H9 (cell line): Measurements from ENCODE around the gene NEUROD1. TPM values are rescaled to one million over a fixed set of nuclear protein-coding genes. Genes with fewer than 3 reads are reported as not detected.

ENCODE experiments used
- DNase-seq: peaks from one replicate; pipeline ENCODE4 v3.0.0-alpha.2; 2017
- H2AFZ ChIP-seq: one replicate; pipeline ENCODE4 v1.6.1; 2013; ENCODE audit warnings: mild to moderate bottlenecking, low read length, control low read depth, moderate library complexity
- H2AK5ac ChIP-seq: 2 replicates; pipeline ENCODE4 v1.6.1; 2013; ENCODE audit warnings: low read length, control low read depth, mixed read lengths; ENCODE audit not compliant: insufficient read length
- H2BK120ac ChIP-seq: one replicate; pipeline ENCODE4 v1.6.1; 2013; ENCODE audit warnings: low read depth, mild to moderate bottlenecking, low read length, control low read depth, inconsistent platforms; ENCODE audit not compliant: poor library complexity, severe bottlenecking
- H2BK12ac ChIP-seq: 2 replicates; pipeline ENCODE4 v1.6.1; 2013; ENCODE audit warnings: low read length, control low read depth, mixed read lengths, low read depth; ENCODE audit not compliant: insufficient read length
- H2BK15ac ChIP-seq: 2 replicates; pipeline ENCODE4 v1.6.1; 2013; ENCODE audit warnings: low read depth, low read length, control low read depth
- H2BK20ac ChIP-seq: one replicate; pipeline ENCODE4 v1.6.1; 2013; ENCODE audit warnings: low read depth, mild to moderate bottlenecking, low read length, control low read depth, inconsistent platforms; ENCODE audit not compliant: poor library complexity, severe bottlenecking
- H2BK5ac ChIP-seq: 2 replicates; pipeline ENCODE4 v1.6.1; 2013; ENCODE audit warnings: low read length, control low read depth, mixed read lengths; ENCODE audit not compliant: insufficient read length
- H3K14ac ChIP-seq: 2 replicates; pipeline ENCODE4 v1.6.1; 2013; ENCODE audit warnings: low read length, control low read depth; ENCODE audit not compliant: insufficient read depth
- H3K18ac ChIP-seq: 2 replicates; pipeline ENCODE4 v1.6.1; 2013; ENCODE audit warnings: low read depth, mild to moderate bottlenecking, mixed read lengths, low read length, control low read depth; ENCODE audit not compliant: insufficient read length
- H3K23ac ChIP-seq: 2 replicates; pipeline ENCODE4 v1.6.1; 2013; ENCODE audit warnings: low read length, control low read depth, mixed read lengths, low read depth; ENCODE audit not compliant: insufficient read length
- H3K23me2 ChIP-seq: 2 replicates; pipeline ENCODE4 v1.6.1; 2013; ENCODE audit warnings: low read depth, mild to moderate bottlenecking, mixed read lengths, low read length, control low read depth; ENCODE audit not compliant: insufficient read length, poor library complexity, severe bottlenecking
- H3K27ac ChIP-seq: 2 replicates; pipeline ENCODE4 v1.5.1; 2013; ENCODE audit warnings: low read length, control low read depth, mixed read lengths, low read depth; ENCODE audit not compliant: insufficient read length
- H3K27me3 ChIP-seq: 2 replicates; pipeline ENCODE4 v1.6.1; 2013; ENCODE audit warnings: low read length, control low read depth, inconsistent platforms; ENCODE audit not compliant: insufficient read depth
- H3K4ac ChIP-seq: 2 replicates; pipeline ENCODE4 v1.6.1; 2013; ENCODE audit warnings: low read depth, mild to moderate bottlenecking, control low read depth, inconsistent platforms, low read length, moderate library complexity
- H3K4me1 ChIP-seq: 2 replicates; pipeline ENCODE4 v1.6.1; 2013; ENCODE audit warnings: low read length, control low read depth, inconsistent platforms; ENCODE audit not compliant: insufficient read depth
- H3K4me2 ChIP-seq: 2 replicates; pipeline ENCODE4 v1.6.1; 2013; ENCODE audit warnings: low read length, control low read depth, mixed read lengths; ENCODE audit not compliant: insufficient read length, insufficient read depth
- H3K56ac ChIP-seq: 2 replicates; pipeline ENCODE4 v1.6.1; 2013; ENCODE audit warnings: low read depth, mild to moderate bottlenecking, mixed read lengths, low read length, control low read depth; ENCODE audit not compliant: insufficient read length
- H3K79me1 ChIP-seq: 2 replicates; pipeline ENCODE4 v1.6.1; 2013; ENCODE audit warnings: low read depth, mild to moderate bottlenecking, moderate library complexity, low read length, control low read depth, inconsistent platforms; ENCODE audit not compliant: insufficient read depth, poor library complexity, severe bottlenecking
- H3K79me2 ChIP-seq: 2 replicates; pipeline ENCODE4 v1.6.1; 2013; ENCODE audit warnings: low read length, control low read depth, inconsistent platforms; ENCODE audit not compliant: insufficient read depth
- H3K9ac ChIP-seq: 2 replicates; pipeline ENCODE4 v1.6.1; 2013; ENCODE audit warnings: low read length, control low read depth, mixed read lengths; ENCODE audit not compliant: insufficient read length; ENCODE audit errors: extremely low read depth
- H3K9me3 ChIP-seq: one replicate; pipeline ENCODE4 v1.6.1; 2013; ENCODE audit warnings: low read depth, low read length, inconsistent platforms; ENCODE audit not compliant: control insufficient read depth
- H3T11ph ChIP-seq: one replicate; pipeline ENCODE4 v1.6.1; 2013; ENCODE audit warnings: mild to moderate bottlenecking, low read length, control low read depth, inconsistent platforms
- H4K20me1 ChIP-seq: one replicate; pipeline ENCODE4 v1.6.1; 2013; ENCODE audit not compliant: control insufficient read depth, insufficient read length, insufficient read depth
- H4K5ac ChIP-seq: 2 replicates; pipeline ENCODE4 v1.6.1; 2013; ENCODE audit warnings: low read depth, mild to moderate bottlenecking, mixed read lengths, low read length, control low read depth; ENCODE audit not compliant: insufficient read length
- H4K8ac ChIP-seq: replicated peaks from 2 replicates; pipeline ENCODE4 v1.6.1; 2013; ENCODE audit warnings: low read length, control low read depth, mixed read lengths, low read depth; ENCODE audit not compliant: insufficient read length
- H4K91ac ChIP-seq: 2 replicates; pipeline ENCODE4 v1.6.1; 2013; ENCODE audit warnings: low read depth, mild to moderate bottlenecking, moderate library complexity, mixed read lengths, low read length, control low read depth; ENCODE audit not compliant: insufficient read length
- H3K27ac Mint-ChIP-seq, 3 experiments: 2 replicates in 2 of 3; 3 replicates in 1 of 3; pipeline ENCODE4 v1.8.0; 2020 to 2021; ENCODE audit warnings: mixed read lengths in 3 of 3, mild to moderate bottlenecking in 1 of 3, moderate library complexity in 1 of 3
- H3K27me3 Mint-ChIP-seq: 2 replicates; pipeline ENCODE4 v1.8.0; 2021; ENCODE audit warnings: low read depth, mild to moderate bottlenecking, moderate library complexity, mixed read lengths
- H3K36me3 Mint-ChIP-seq, 3 experiments: 2 replicates in 2 of 3; 3 replicates in 1 of 3; pipeline ENCODE4 v1.8.0; 2020 to 2021; ENCODE audit warnings: low read depth in 3 of 3, mixed read lengths in 3 of 3; ENCODE audit not compliant: insufficient read depth in 1 of 3
- H3K4me1 Mint-ChIP-seq, 2 experiments: 2 replicates each; pipeline ENCODE4 v1.8.0; 2020; ENCODE audit warnings: mixed read lengths in 2 of 2
- H3K4me3 Mint-ChIP-seq, 2 experiments: 2 replicates in 1 of 2; 3 replicates in 1 of 2; pipeline ENCODE4 v1.8.0; 2020 to 2021; ENCODE audit warnings: mild to moderate bottlenecking in 2 of 2, mixed read lengths in 2 of 2, moderate library complexity in 1 of 2
- H3K9me3 Mint-ChIP-seq, 2 experiments: 2 replicates in 1 of 2; 3 replicates in 1 of 2; pipeline ENCODE4 v1.8.0; 2020; ENCODE audit warnings: mild to moderate bottlenecking in 2 of 2, mixed read lengths in 2 of 2, moderate library complexity in 1 of 2
- CTCF ChIP-seq: fragments of 200-600 bp; sonication (generic); conservative IDR thresholded peaks from 3 replicates; pipeline ENCODE4 v1.8.0; 2021; ENCODE audit warnings: antibody characterized with exemption, mild to moderate bottlenecking
- total RNA-seq: library from RNA; stranded (reverse); gene quantifications from 2 replicates; pipeline ENCODE4 v1.2.1, GENCODE V29; 2021

The NEUROD1 gene
- total RNA-seq, 1 experiment from 2014 or later = not detected

DNA sequence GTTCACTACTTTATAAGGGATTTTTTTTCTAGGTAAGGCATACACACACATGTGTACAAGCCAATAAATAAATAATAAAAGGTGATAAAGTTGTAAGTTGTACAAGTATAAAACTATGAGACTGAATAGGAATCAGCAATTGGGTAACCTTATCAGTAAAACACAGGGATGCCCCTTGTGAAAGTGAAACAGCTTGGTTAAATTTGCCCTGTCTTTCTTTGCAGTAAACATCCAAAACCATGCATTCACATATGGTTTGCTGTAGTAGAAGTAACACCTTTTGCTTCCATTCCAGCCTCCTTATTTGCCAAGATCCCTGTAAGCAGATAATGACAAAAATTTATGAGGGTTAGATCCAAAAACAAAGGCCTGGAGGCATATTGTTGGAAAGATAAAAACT, 44.3 kb upstream of the NEUROD1 start:
- Histone ChIP-seq H3K9ac (no peak overlapping the region), H4K20me1 (no peaks in the 10 kb centered on the region), H2BK15ac (no peak overlapping the region), H3K79me2 (no peaks in the 10 kb centered on the region), H3K4me2 (no peak overlapping the region), H3K23ac (no peak overlapping the region), H2BK12ac (no peak overlapping the region), H3K18ac (no peak overlapping the region), H3T11ph (no peak overlapping the region), H2BK5ac (no peak overlapping the region), H2AFZ (no peak overlapping the region), H3K79me1 (no peaks in the 10 kb centered on the region), H2BK20ac (no peak overlapping the region), H2BK120ac (no peak overlapping the region), H4K8ac (no peak overlapping the region), H4K5ac (no peak overlapping the region), H3K4ac (no peak overlapping the region), H3K23me2 (no peaks in the 10 kb centered on the region), H3K4me1 (no peaks in the 10 kb centered on the region), H3K14ac (no peak overlapping the region), H4K91ac (no peak overlapping the region), H3K27me3 (no peaks in the 10 kb centered on the region), H3K27ac (no peak overlapping the region), H3K9me3 (no peaks in the 10 kb centered on the region), H2AK5ac (no peak overlapping the region), H3K56ac (no peak overlapping the region)
- no peak overlapping the region for H3K4me3 Mint-ChIP-seq
- no peak for TF ChIP-seq CTCF
- H3K4me1 Mint-ChIP-seq = no peaks in the 10 kb centered on the region
- H3K27ac Mint-ChIP-seq = no peak overlapping the region
- peaks cover 0 to 3% (median 3%) of the 10 kb centered on the region in 3 experiments; a peak in 1 of 7 replicates for H3K36me3 Mint-ChIP-seq
- H3K9me3 Mint-ChIP-seq = peaks cover 4 to 6% of the 10 kb centered on the region in 2 experiments; a peak in 4 of 5 replicates
- H3K27me3 Mint-ChIP-seq = no peaks in the 10 kb centered on the region; the same call in 1 of the 2 replicates
- no peak for DNase-seq
